NAMALWA (cell line): ENCODE data around the gene RIT1.
"Not testable (repeated sequence)": the region's sequence is repeated elsewhere in the genome, so short reads cannot be mapped to it uniquely, and the experiment has no call there.

Experiments used
- DNase-seq: peaks from one replicate; pipeline ENCODE4 v3.0.0-alpha.2; 2015; ENCODE audit warnings: low spot score

The RIT1 gene

DNA sequence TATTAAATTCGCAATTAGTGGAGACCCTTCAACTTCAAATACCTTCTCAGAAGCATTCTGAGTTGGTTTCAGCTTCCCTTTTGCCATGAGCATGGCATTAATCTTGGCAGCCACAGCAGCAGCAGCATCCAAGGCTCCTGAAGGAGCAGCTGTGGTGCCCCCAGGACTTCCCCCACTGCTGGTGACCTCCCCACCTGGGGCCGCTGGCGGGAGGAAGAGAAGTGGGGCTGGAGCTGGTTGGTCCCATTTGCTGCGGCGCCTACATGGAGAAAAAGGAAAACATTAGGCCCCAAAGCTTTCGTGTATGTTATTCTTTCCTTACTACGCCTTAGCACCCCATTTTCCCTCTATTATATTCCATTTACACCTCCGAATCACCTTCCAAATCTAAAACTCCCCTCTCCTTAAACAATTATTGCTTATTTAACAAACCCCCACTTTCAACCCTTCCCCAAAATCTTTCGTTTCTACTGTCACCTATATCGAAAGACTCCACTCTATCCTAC lies 22.5 kb upstream of the RIT1 start:
- peak; percentile 49 for DNase-seq

GRCh38 chr1:155932487-155932886 lies 21.3 kb upstream of the RIT1 start:
- DNase-seq: no peak

DNA sequence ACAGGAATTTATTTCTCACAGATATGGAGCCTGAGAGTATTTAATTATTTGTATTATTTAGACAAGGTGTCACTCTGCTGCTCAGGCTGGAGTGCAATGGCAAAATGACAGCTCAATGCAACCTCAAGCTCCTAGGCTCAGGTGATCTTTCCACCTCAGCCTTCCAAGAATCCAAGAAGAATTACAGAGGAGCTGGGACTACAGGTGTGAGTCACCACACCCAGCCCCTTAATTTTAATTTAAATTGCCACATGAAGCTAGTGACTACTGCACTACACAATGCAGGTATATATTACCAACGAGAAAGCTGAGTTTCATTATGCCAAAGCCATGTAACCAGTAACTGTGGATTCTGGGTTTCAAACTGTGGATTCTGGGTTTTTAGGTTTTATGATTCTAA lies 20.9 kb upstream of the RIT1 start:
- no peak for DNase-seq

GRCh38 chr1:155931332-155932038 lies 20.3 kb upstream of the RIT1 start:
- no peak for DNase-seq

GRCh38 chr1:155930725-155931124 lies 19.6 kb upstream of the RIT1 start:
- not testable (repeated sequence) for DNase-seq

GRCh38 chr1:155929057-155929456 lies 17.9 kb upstream of the RIT1 start:
- DNase-seq: no peak

DNA sequence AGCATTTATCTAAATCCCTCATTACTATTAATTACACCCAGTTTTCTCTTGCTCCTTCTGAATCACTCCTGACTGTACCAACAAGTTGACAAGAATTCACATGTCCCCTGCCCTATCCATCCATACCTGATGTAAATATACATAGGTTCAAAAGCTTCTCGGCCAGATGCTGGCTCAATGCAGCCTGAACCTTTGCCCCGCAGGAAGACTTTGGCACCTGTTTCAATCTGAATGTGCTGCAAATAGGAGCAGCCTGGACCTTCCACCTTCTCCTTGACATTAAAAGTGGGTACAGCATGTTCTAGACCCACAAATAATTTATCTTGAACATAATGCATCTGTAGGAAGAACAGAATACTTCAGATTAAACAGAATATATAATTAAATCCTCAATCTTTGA lies 14.4 kb upstream of the RIT1 start:
- no peak for DNase-seq

GRCh38 chr1:155920717-155921116 lies 9.6 kb upstream of the RIT1 start:
- DNase-seq: peak; percentile 7

GRCh38 chr1:155919801-155920200 lies 8.7 kb upstream of the RIT1 start:
- no peak for DNase-seq

GRCh38 chr1:155918660-155919059 lies 7.5 kb upstream of the RIT1 start:
- no peak for DNase-seq

DNA sequence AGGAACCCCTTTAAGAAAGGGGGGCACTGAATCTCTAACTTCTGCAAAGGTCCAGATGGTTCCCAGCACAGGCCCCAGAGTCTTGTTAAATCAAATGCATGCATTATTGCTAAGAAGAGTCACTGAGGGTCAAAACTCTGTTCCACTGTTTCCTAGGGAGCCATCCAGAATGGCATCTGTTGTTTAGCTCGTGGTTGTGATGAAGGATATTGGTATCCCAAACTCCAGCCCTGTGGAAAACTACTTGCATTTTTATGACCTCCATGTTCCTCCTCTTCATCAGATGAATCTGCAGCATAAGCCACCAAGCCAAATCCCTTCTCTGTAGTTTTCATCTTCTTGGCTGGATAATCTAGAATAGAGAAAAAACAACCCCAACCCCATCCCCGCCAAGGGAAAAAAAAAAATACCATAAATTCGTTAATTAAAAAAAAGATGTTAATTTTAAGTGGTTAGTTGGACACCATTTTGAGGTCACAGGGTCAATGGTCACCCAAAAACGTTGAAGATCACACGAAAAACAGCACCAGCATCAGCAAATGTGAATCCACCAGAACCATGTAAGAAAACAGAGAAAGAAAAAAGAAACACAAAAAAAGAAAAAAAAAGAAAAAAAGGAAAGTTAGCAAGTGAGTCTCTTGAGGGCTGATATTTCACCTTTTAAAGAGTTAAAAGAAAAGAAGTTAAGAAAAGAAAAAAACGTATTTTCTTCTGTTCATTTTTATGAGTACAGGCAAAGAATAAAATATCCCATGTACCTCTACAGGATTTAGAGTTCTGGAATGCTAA lies 3.0 kb upstream of the RIT1 start:
- no peak for DNase-seq

GRCh38 chr1:155912056-155912536 lies 947 bp upstream of the RIT1 start:
- no peak for DNase-seq

GRCh38 chr1:155910621-155911121 lies 478 bp downstream of the RIT1 start:
- peak; percentile 49 for DNase-seq

DNA sequence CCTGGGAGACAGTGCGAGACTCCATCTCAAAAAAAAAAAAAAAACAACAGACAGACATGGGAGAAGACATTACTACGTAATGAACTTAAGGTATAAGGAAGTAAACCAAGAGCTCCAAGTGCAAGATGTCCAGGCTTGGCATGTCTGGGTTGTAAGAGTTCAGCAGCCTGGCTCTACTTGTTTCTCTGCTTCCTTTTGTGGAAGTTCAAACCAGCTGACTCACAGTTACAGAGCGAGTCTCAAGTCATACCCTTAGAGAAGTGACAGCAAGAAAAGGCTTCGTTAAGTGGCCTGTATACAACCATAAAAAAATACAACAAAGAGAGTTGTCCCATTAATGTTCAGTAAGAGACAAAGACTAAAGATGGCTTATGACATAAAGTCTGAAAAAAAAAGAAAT lies 1.3 kb downstream of the RIT1 start:
- peak; percentile 44 for DNase-seq

GRCh38 chr1:155904261-155904660 lies 6.9 kb downstream of the RIT1 start:
- no peak for DNase-seq

DNA sequence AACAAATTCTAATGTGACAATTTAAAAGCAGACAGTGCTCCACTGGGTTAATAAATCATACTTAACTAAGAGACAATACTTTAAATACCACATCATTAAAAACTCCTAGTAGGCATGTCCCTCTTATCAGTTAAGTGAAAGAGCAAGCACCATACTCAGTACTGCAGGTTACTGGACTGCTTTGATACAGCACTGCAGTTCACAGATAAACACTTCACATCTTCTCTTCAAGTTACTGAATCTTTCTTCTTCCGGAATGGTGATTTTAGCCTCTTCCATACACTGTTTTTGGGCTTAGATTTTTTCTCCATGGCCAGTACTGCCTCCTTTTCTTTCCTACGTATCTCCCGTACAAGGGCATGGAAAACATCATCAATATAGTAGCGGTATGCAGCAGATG lies 11.0 kb downstream of the RIT1 start:
- no peak for DNase-seq

- DNase-seq: no peak
These were observed 11.5 kb downstream of the RIT1 start for GRCh38 chr1:155899683-155900082.

DNA sequence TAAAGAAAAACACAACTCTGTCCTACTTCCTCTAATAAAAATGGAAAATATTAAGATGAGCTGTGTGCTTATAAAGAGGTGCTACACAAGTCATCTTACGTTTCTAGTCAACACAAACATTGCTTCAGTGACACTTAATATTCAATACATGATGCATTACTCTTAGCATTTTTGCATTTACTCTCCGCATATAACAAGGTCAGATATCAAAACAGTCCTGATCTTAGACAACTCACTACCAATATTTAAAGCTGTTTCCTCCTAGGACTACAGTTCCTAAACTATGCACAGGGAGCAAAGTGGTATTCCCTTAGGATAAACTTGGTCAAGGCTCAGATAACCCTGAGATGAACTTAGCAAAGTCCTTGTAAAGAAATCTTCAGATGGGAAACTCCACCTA lies 12.3 kb downstream of the RIT1 start:
- DNase-seq: no peak

DNA sequence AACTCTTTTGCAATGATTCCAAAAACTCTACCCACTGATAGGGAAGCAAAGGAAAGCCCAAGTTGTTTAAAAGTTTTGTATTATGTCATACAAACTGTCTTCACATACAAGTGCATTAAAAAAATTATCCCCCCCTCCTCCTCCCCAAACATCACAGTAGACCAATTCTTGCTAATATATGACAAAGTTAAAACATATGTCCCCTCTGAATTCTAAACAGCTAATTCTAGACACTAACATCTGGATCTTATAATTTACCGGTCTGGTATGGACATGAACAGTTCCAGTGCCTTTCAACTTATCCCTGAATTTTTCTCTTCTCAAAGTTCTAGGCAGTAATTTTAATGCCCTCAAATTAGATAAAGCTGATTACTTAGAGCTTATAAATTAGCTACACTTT lies 13.4 kb downstream of the RIT1 start:
- DNase-seq: no peak

DNA sequence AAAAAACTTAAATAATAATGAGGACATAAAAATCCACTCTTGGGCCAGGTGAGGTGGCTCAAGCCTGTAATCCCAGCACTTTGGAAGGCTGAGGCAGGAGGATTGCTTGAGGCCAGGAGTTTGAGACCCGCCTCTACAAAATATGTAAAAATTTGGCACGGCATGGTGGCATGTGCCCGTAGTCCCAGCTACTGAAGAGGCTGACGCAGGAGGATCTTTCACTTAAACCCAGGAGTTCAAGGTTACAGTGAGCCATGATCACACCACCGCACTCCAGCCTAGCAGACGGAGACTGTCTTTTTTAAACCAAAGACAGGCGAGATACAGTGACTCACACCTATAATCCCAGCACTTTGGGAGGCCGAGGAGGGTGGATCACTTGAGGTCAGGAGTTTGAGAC lies 14.7 kb downstream of the RIT1 start:
- not testable (repeated sequence) for DNase-seq

GRCh38 chr1:155895617-155896016 lies 15.5 kb downstream of the RIT1 start:
- not testable (repeated sequence) for DNase-seq

DNA sequence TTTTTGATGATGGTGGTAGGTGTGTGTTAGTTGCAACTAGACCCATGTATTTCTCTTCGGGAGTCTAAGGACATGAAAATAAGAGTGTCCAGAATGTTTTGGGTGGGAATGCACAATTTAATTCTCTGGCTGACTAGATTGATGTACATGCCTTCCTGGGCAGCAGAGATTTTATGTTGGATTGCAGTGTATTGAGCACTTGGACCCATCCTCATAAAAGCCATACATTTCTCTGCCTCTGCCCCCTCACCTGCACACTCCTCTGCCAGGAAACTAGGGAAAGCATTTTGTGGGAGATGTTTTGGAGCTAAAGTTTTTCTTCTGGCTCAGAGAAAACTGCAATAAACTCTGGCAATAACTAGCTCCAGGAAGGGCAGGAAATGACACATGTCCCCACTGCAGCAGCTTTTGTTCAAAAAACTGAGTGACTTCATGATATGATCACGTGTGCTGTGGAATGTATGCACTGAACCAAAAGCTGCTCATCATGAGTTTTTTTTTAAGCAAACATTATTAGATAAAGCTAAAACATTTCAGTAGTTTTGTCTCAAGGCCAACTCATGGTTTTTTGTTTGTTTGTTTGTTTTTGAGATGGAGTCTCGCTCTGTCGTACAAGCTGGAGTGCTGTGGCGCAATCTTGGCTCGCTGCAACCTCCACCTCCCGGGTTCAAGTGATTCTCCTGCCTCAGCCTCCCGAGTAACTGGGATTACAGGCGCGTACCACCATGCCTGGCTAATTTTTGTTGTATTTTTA lies 17.6 kb downstream of the RIT1 start:
- peak; percentile 42 for DNase-seq
